Osteocyte (in vitro differentiated cells): ENCODE data around the gene PDE1A. TPM values are rescaled to one million over a fixed set of nuclear protein-coding genes. Genes with fewer than 3 reads are reported as not detected.
A peak's percentile ranks its signal among the peaks of the same experiment; 100 is the strongest.

Experiments used
- DNase-seq: peaks from one replicate; pipeline ENCODE4 v3.0.0; 2021; ENCODE audit warnings: mixed read lengths; ENCODE audit not compliant: unreplicated experiment; ENCODE audit errors: extremely low spot score
- H3K27ac Mint-ChIP-seq: one replicate; pipeline ENCODE4 v1.8.0; 2021; ENCODE audit warnings: mild to moderate bottlenecking, mixed read lengths; ENCODE audit not compliant: unreplicated experiment
- H3K27me3 Mint-ChIP-seq: one replicate; pipeline ENCODE4 v1.8.0; 2021; ENCODE audit warnings: mixed read lengths; ENCODE audit not compliant: unreplicated experiment
- H3K36me3 Mint-ChIP-seq: one replicate; pipeline ENCODE4 v1.8.0; 2021; ENCODE audit warnings: mixed read lengths; ENCODE audit not compliant: unreplicated experiment
- H3K4me1 Mint-ChIP-seq: one replicate; pipeline ENCODE4 v1.8.0; 2021; ENCODE audit warnings: mixed read lengths; ENCODE audit not compliant: unreplicated experiment
- H3K4me3 Mint-ChIP-seq: one replicate; pipeline ENCODE4 v1.8.0; 2021; ENCODE audit warnings: mild to moderate bottlenecking, moderate library complexity, mixed read lengths; ENCODE audit not compliant: unreplicated experiment
- H3K9me3 Mint-ChIP-seq: one replicate; pipeline ENCODE4 v1.8.0; 2021; ENCODE audit warnings: mixed read lengths; ENCODE audit not compliant: unreplicated experiment
- CTCF ChIP-seq: fragments of 200-600 bp; sonication (generic); IDR thresholded peaks from 2 replicates; pipeline ENCODE4 v1.5.0; 2021; ENCODE audit warnings: antibody characterized with exemption, mild to moderate bottlenecking, moderate library complexity
- long read RNA-seq: library from polyadenylated mRNA; unstranded; transcript quantifications from one replicate; pipeline ENCODE4 v2.0.0, GENCODE V29; 2021
- total RNA-seq: library from RNA; stranded (reverse); gene quantifications from 2 replicates; pipeline ENCODE4 v1.2.1, GENCODE V29; 2021

Gene PDE1A
- total RNA-seq, result 1.5 and 1.8 TPM in 2 replicates
- long read RNA-seq, transcript PDE1A-201 (14 exons, 2,338 nt), result major isoform, 7 of 19 reads
- long read RNA-seq, partial matches to known transcripts, result 8 of 19 reads
- long read RNA-seq, other reads (novel, unspliced or antisense), result 4 of 19 reads

GRCh38 chr2:182426918-182427240 lies at the start of gene PDE1A:
Gene PDE1A, minus strand, starts transcription at chr2:182427036.
- Mint-ChIP-seq H3K4me3 (no peak within 1 kb of the TSS), H3K36me3 (no peaks in the 10 kb centered on the region), H3K4me1 (peaks cover 14% of the 10 kb centered on the region), H3K27ac (no peak within 1 kb of the TSS), H3K9me3 (peaks cover 3% of the 10 kb centered on the region), H3K27me3 (no peaks in the 10 kb centered on the region)
- TF ChIP-seq CTCF, result no peak
- DNase-seq, result no peak

- H3K9me3 Mint-ChIP-seq, result peaks cover 26% of the 10 kb centered on the region
- no peak for TF ChIP-seq CTCF
- peaks cover 2% of the 10 kb centered on the region for H3K4me1 Mint-ChIP-seq
- H3K27me3 Mint-ChIP-seq, result no peaks in the 10 kb centered on the region
- H3K27ac Mint-ChIP-seq, result no peak overlapping the region
- DNase-seq, result no peak
- H3K36me3 Mint-ChIP-seq, result peaks cover 2% of the 10 kb centered on the region
- no peak overlapping the region for H3K4me3 Mint-ChIP-seq
Measured at GRCh38 chr2:182473635-182474034, 46.8 kb upstream of the PDE1A start.

GRCh38 chr2:182463760-182464159 lies 36.9 kb upstream of the PDE1A start:
- DNase-seq, result no peak
- Mint-ChIP-seq H3K9me3 (peaks cover 9% of the 10 kb centered on the region), H3K27ac (no peak overlapping the region), H3K4me3 (no peak overlapping the region), H3K36me3 (peaks cover 9% of the 10 kb centered on the region), H3K4me1 (peaks cover 7% of the 10 kb centered on the region), H3K27me3 (no peaks in the 10 kb centered on the region)
- TF ChIP-seq CTCF, result no peak

- H3K4me3 Mint-ChIP-seq, result no peak overlapping the region
- peaks cover 1% of the 10 kb centered on the region for H3K9me3 Mint-ChIP-seq
- no peaks in the 10 kb centered on the region for H3K27me3 Mint-ChIP-seq
- peaks cover 27% of the 10 kb centered on the region for H3K4me1 Mint-ChIP-seq
- no peak for TF ChIP-seq CTCF
- peak overlapping the region; percentile 76 for H3K27ac Mint-ChIP-seq
- peaks cover 3% of the 10 kb centered on the region for H3K36me3 Mint-ChIP-seq
- DNase-seq, result no peak
Measured at GRCh38 chr2:182456784-182457183, 29.9 kb upstream of the PDE1A start.

- peaks cover 3% of the 10 kb centered on the region for H3K36me3 Mint-ChIP-seq
- DNase-seq, result no peak
- H3K4me3 Mint-ChIP-seq, result no peak overlapping the region
- peaks cover 49% of the 10 kb centered on the region for H3K4me1 Mint-ChIP-seq
- H3K27ac Mint-ChIP-seq, result no peak overlapping the region
- peaks cover 6% of the 10 kb centered on the region for H3K9me3 Mint-ChIP-seq
- no peaks in the 10 kb centered on the region for H3K27me3 Mint-ChIP-seq
- TF ChIP-seq CTCF, result no peak
Measured at GRCh38 chr2:182452456-182452990, 25.7 kb upstream of the PDE1A start.
